Measurements from ENCODE around the gene RBPJ.

DNA sequence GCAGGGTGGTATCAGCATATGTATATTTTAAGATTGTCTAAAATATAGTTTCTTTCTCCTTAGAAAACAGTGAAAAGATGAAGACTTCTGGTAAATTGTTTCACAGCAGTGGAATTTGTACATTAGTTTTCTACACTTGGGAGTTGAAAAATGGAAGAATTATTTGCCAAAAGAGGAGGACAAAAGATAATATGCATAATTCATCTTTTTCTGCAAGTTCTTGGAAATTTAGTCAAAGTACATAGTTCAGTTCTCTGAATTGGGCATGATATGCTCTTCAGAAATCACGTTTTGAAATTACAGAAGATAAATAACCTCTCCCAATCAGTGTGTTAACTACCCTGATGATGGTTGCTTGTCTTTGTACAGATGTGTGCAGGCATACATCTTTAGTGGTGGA lies 47.0 kb downstream of the RBPJ start:
- TF ChIP-seq, protein P1, sequence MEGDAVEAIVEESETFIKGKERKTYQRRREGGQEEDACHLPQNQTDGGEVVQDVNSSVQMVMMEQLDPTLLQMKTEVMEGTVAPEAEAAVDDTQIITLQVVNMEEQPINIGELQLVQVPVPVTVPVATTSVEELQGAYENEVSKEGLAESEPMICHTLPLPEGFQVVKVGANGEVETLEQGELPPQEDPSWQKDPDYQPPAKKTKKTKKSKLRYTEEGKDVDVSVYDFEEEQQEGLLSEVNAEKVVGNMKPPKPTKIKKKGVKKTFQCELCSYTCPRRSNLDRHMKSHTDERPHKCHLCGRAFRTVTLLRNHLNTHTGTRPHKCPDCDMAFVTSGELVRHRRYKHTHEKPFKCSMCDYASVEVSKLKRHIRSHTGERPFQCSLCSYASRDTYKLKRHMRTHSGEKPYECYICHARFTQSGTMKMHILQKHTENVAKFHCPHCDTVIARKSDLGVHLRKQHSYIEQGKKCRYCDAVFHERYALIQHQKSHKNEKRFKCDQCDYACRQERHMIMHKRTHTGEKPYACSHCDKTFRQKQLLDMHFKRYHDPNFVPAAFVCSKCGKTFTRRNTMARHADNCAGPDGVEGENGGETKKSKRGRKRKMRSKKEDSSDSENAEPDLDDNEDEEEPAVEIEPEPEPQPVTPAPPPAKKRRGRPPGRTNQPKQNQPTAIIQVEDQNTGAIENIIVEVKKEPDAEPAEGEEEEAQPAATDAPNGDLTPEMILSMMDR (IDR thresholded peaks at IDR 0.05): no peak
- TF ChIP-seq ZFX (IDR thresholded peaks at IDR 0.05; ENCODE audit: borderline replicate concordance): no peak
